HEK293 (cell line): ENCODE results near the gene FRYL.

Experiments
- AEBP2 ChIP-seq: fragments of 450-650 bp; formaldehyde crosslinking; IDR thresholded peaks from 2 replicates; pipeline ENCODE4 v1.5.1; 2016; ENCODE audit warnings: missing biosample characterization, missing genetic modification characterization, borderline replicate concordance
- BCL11A ChIP-seq: fragments of 450-650 bp; formaldehyde crosslinking; IDR thresholded peaks from 2 replicates; pipeline ENCODE4 v1.5.1; 2016; ENCODE audit warnings: low read depth, missing biosample characterization, missing genetic modification characterization
- CTCF ChIP-seq: fragments of 450-650 bp; formaldehyde crosslinking; IDR thresholded peaks from 2 replicates; pipeline ENCODE4 v1.5.1; 2016; ENCODE audit warnings: missing biosample characterization, missing genetic modification characterization
- MEIS1 ChIP-seq: sonication (generic); formaldehyde crosslinking; IDR thresholded peaks from 2 replicates; pipeline ENCODE4 v1.8.1; 2022; ENCODE audit warnings: missing genetic modification reagents, mild to moderate bottlenecking, borderline replicate concordance
- PRDM4 ChIP-seq: fragments of 450-650 bp; formaldehyde crosslinking; IDR thresholded peaks from 2 replicates; pipeline ENCODE4 v1.5.1; 2017; ENCODE audit warnings: missing biosample characterization, missing genetic modification characterization
- ZNF10 ChIP-seq: fragments of 450-650 bp; formaldehyde crosslinking; IDR thresholded peaks from 2 replicates; pipeline ENCODE4 v1.5.1; 2017; ENCODE audit warnings: missing biosample characterization, missing genetic modification characterization
- ZNF132 ChIP-seq: fragments of 450-650 bp; formaldehyde crosslinking; IDR thresholded peaks from 2 replicates; pipeline ENCODE4 v1.5.1; 2017; ENCODE audit warnings: missing biosample characterization, missing genetic modification characterization, borderline replicate concordance
- ZNF175 ChIP-seq: fragments of 450-650 bp; formaldehyde crosslinking; IDR thresholded peaks from 2 replicates; pipeline ENCODE4 v1.5.1; 2016; ENCODE audit warnings: missing biosample characterization, missing genetic modification characterization
- ZNF274 ChIP-seq, 2 experiments: fragments of 200-500 bp in 1 of 2; fragments of 450-650 bp in 1 of 2; sonication (Bioruptor generic) in 1 of 2; formaldehyde crosslinking in 1 of 2; IDR thresholded peaks; 2 replicates each; pipeline versions ENCODE4 v1.5.1 to v1.6.1; 2014 to 2016; ENCODE audit warnings: borderline replicate concordance in 1 of 2, inconsistent platforms in 1 of 2, low read length in 1 of 2, missing biosample characterization in 1 of 2, missing genetic modification characterization in 1 of 2
- ZNF585B ChIP-seq: fragments of 450-650 bp; formaldehyde crosslinking; IDR thresholded peaks from 2 replicates; pipeline ENCODE4 v1.5.1; 2016; ENCODE audit warnings: missing biosample characterization, missing genetic modification characterization
- ZNF654 ChIP-seq: fragments of 450-650 bp; formaldehyde crosslinking; IDR thresholded peaks from 2 replicates; pipeline ENCODE4 v1.5.1; 2016; ENCODE audit warnings: low read depth, missing biosample characterization, missing genetic modification characterization
- ZNF76 ChIP-seq: fragments of 450-650 bp; formaldehyde crosslinking; IDR thresholded peaks from 2 replicates; pipeline ENCODE4; 2016; ENCODE audit warnings: low read depth, missing biosample characterization, missing genetic modification characterization, borderline replicate concordance

- no peak for TF ChIP-seq MEIS1 (CRISPR knock-in tag)
- no peak for TF ChIP-seq CTCF
- no peak for TF ChIP-seq PRDM4 (tag by site-specific recombination)
- TF ChIP-seq ZNF10 (tag by site-specific recombination): no peak
- TF ChIP-seq ZNF175 (tag by site-specific recombination): no peak
- no peak for TF ChIP-seq ZNF654 (tag by site-specific recombination)
- TF ChIP-seq ZNF585B: no peak
- no peak for TF ChIP-seq AEBP2 (tag by site-specific recombination)
- TF ChIP-seq ZNF274 (IDR thresholded peaks at IDR 0.05; ENCODE audit: low read length): no peak
- no peak for TF ChIP-seq ZNF274 (tag by site-specific recombination; IDR thresholded peaks at IDR 0.05; ENCODE audit: borderline replicate concordance)
- no peak for TF ChIP-seq ZNF76 (tag by site-specific recombination)
- TF ChIP-seq BCL11A (tag by site-specific recombination): no peak
- no peak for TF ChIP-seq ZNF132 (tag by site-specific recombination)
These were observed 209.3 kb downstream of the FRYL start for GRCh38 chr4:48570646-48571220.
